Endothelial cell of umbilical vein (primary cell): ENCODE data around the gene PRKCSH. TPM values are rescaled to one million over a fixed set of nuclear protein-coding genes. Genes with fewer than 3 reads are reported as not detected.
"Not testable (repeated sequence)": the region's sequence is repeated elsewhere in the genome, so short reads cannot be mapped to it uniquely, and the experiment has no call there.

Source experiments
- BruUV-seq: library from RNA; stranded (reverse); fragments of 400-500 nt; replicated peaks from 2 replicates; lab custom pipeline; 2021; lab: Mats Ljungman, UMichigan
- CTCF ChIA-PET: fragments of 300-600, 350-600 bp; sonication (Branson Sonifier 250); formaldehyde crosslinking; loops from one replicate; lab custom pipeline; 2021; ENCODE audit warnings: antibody characterized with exemption, inconsistent platforms; lab: Charles Lee
- POLR2A ChIA-PET: fragments of 300-600, 350-600 bp; sonication (Branson Sonifier 250); formaldehyde crosslinking; loops from one replicate; lab custom pipeline; 2021; ENCODE audit warnings: antibody characterized with exemption, inconsistent platforms; lab: Charles Lee
- DNase-seq: peaks from one replicate; pipeline ENCODE4 v3.0.0-alpha.2; 2011; ENCODE audit warnings: low read depth, low spot score
- FAIRE-seq: peaks from 2 replicates; lab custom pipeline; 2011; peaks lifted over from hg19 to GRCh38; lab: Jason Lieb, UNC
- H2AFZ ChIP-seq: 2 replicates; pipeline ENCODE4 v1.6.0; 2012; ENCODE audit warnings: low read depth, low read length, control low read depth, inconsistent platforms
- H3K27ac ChIP-seq: 2 replicates; pipeline ENCODE4 v1.5.1; 2011; ENCODE audit warnings: low read depth, mild to moderate bottlenecking, control low read depth, low read length, moderate library complexity; ENCODE audit not compliant: insufficient read depth
- H3K27me3 ChIP-seq, 2 experiments: 2 replicates each; pipeline versions ENCODE4 v1.6.0 to v1.6.1; 2011; ENCODE audit warnings: low read length in 2 of 2, mixed read lengths in 1 of 2; ENCODE audit not compliant: control insufficient read depth in 2 of 2, insufficient read depth in 2 of 2
- H3K36me3 ChIP-seq, 2 experiments: 2 replicates in 1 of 2; 3 replicates in 1 of 2; pipeline ENCODE4 v1.5.1; 2011; ENCODE audit warnings: low read length in 2 of 2, mild to moderate bottlenecking in 1 of 2, moderate library complexity in 1 of 2; ENCODE audit not compliant: control insufficient read depth in 2 of 2, insufficient read depth in 2 of 2; ENCODE audit errors: extremely low read depth in 1 of 2
- H3K4me1 ChIP-seq: 3 replicates; pipeline ENCODE4 v1.5.1; 2011; ENCODE audit warnings: mild to moderate bottlenecking, low read length; ENCODE audit not compliant: control insufficient read depth, insufficient read depth; ENCODE audit errors: extremely low read depth
- H3K4me2 ChIP-seq: 2 replicates; pipeline ENCODE4 v1.6.1; 2011; ENCODE audit warnings: low read length, control low read depth, mixed read lengths; ENCODE audit not compliant: insufficient read depth
- H3K4me3 ChIP-seq, 3 experiments: fragments of 200-600 bp in 1 of 3; sonication (generic), shearing (Covaris generic) in 1 of 3; replicated peaks in 1 of 3; 2 replicates each; pipeline ENCODE4 v1.5.1; 2011 to 2016; ENCODE audit warnings: control low read depth in 3 of 3, low read length in 3 of 3, mild to moderate bottlenecking in 2 of 3, inconsistent platforms in 1 of 3, low read depth in 1 of 3, moderate library complexity in 1 of 3; ENCODE audit not compliant: insufficient read depth in 1 of 3
- H3K79me2 ChIP-seq: 2 replicates; pipeline ENCODE4 v1.6.0; 2012; ENCODE audit warnings: low read length, inconsistent platforms; ENCODE audit not compliant: control insufficient read depth, insufficient read depth
- H3K9ac ChIP-seq: replicated peaks from 2 replicates; pipeline ENCODE3; 2011; ENCODE audit warnings: low read length, control low read depth; ENCODE audit not compliant: insufficient read depth; ENCODE audit errors: extremely low read depth
- H3K9me1 ChIP-seq: replicated peaks from 3 replicates; pipeline ENCODE4 v1.6.0; 2011; ENCODE audit warnings: mild to moderate bottlenecking, low read length; ENCODE audit not compliant: control insufficient read depth, insufficient read depth; ENCODE audit errors: extremely low read depth
- H3K9me3 ChIP-seq: replicated peaks from 2 replicates; pipeline ENCODE4 v1.5.1; 2012; ENCODE audit warnings: low read length, inconsistent platforms; ENCODE audit not compliant: control insufficient read depth, insufficient read depth
- H4K20me1 ChIP-seq: replicated peaks from 2 replicates; pipeline ENCODE3; 2011; ENCODE audit warnings: mild to moderate bottlenecking, low read length; ENCODE audit not compliant: control insufficient read depth, insufficient read depth; ENCODE audit errors: extremely low read depth
- EZH2 ChIP-seq: IDR thresholded peaks from 2 replicates; pipeline ENCODE4 v1.6.1; 2012; ENCODE audit warnings: borderline replicate concordance, low read depth, mild to moderate bottlenecking, moderate library complexity, low read length, inconsistent platforms; ENCODE audit not compliant: severe bottlenecking
- FOS ChIP-seq: IDR thresholded peaks from 2 replicates; pipeline ENCODE4 v1.6.1; 2011; ENCODE audit warnings: mild to moderate bottlenecking, low read length, moderate library complexity, borderline replicate concordance; ENCODE audit not compliant: insufficient read depth
- GATA2 ChIP-seq: IDR thresholded peaks from 2 replicates; pipeline ENCODE4 v1.7.0; 2011; ENCODE audit warnings: low read depth, mild to moderate bottlenecking, moderate library complexity, mixed read lengths, low read length; ENCODE audit not compliant: insufficient read length, insufficient read depth
- JUN ChIP-seq: IDR thresholded peaks from 2 replicates; pipeline ENCODE4 v1.6.1; 2011; ENCODE audit warnings: borderline replicate concordance, low read depth; ENCODE audit not compliant: insufficient read length, insufficient read depth
- MYC ChIP-seq: IDR thresholded peaks from one replicate; pipeline ENCODE4 v1.6.1; 2011; ENCODE audit warnings: mild to moderate bottlenecking, low read depth, low read length
- POLR2A ChIP-seq: IDR thresholded peaks from 2 replicates; pipeline ENCODE4 v1.6.1; 2012; ENCODE audit warnings: low read depth, mild to moderate bottlenecking, control low read depth, low read length
- POLR2AphosphoS5 ChIP-seq: IDR thresholded peaks from 2 replicates; pipeline ENCODE4 v1.6.1; 2012; ENCODE audit warnings: low read depth, mild to moderate bottlenecking, control low read depth, low read length, moderate library complexity; ENCODE audit not compliant: insufficient read depth
- dilution Hi-C: fragments of 300-500 bp; cut with MboI; formaldehyde crosslinking; loops from one replicate; pipeline ENCODE4 v1.15.0; 2019; ENCODE audit warnings: low sequenced_read_pairs; ENCODE audit not compliant: extremely low pct_ligation_motif_present
- intact Hi-C: fragments of 100-400 bp; cut with micrococcal nuclease; formaldehyde crosslinking; loops from one replicate; pipeline ENCODE4 v1.10.0; 2022
- polyA plus RNA-seq, 4 experiments: library from polyadenylated mRNA; depleted of rRNA in 3 of 4; stranded (reverse) in 3 of 4; unstranded in 1 of 4; fragments of >200 nt; gene quantifications; 2 replicates each; pipeline versions ENCODE4 v1.2.1 to v1.2.3, GENCODE V29; 2011 to 2012; ENCODE audit warnings: missing spikeins in 1 of 4
- total RNA-seq: library from RNA; stranded (reverse); gene quantifications from 2 replicates; pipeline ENCODE4 v1.2.3, GENCODE V29; 2021
- TF ChIP-seq, protein P1 (sequence below): IDR thresholded peaks from 2 replicates; pipeline ENCODE4 v1.6.1; 2011; ENCODE audit not compliant: insufficient read depth, insufficient read length
- TF ChIP-seq, protein P2 (sequence below), 2 donors: IDR thresholded peaks; 1 replicate in 1 of 2; 2 replicates in 1 of 2; pipeline ENCODE4 v1.5.1; 2011; ENCODE audit warnings: low read length in 2 of 2, mild to moderate bottlenecking in 2 of 2, moderate library complexity in 2 of 2, control low read depth in 1 of 2, inconsistent platforms in 1 of 2, low read depth in 1 of 2; ENCODE audit not compliant: insufficient read depth in 1 of 2; ENCODE audit errors: extremely low read depth in 1 of 2

Gene PRKCSH
- total and polyA plus RNA-seq, 2 donors (not counting 3 experiments of a cell fraction or from before 2014, with no cell fraction given) = 215 to 425 TPM

DNA sequence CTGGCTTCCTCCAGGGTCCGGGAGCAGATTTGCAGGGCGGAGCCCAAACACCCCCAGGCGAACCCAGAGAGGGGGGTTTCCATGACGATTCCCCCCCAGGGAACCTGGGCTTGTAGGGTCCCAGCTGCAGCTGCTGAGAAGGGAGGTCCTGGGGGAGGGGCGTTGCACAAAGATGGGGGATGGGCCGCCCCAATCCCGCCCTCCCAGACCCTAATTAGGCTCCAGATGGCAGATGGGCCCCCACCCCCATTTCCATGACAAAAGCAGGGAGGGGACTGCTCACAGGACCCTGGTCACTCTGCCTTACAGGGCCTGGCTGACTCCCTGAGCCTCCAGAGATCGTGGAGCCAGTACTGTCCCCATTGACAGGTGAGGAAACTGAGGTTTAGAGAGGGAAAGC is 30.2 kb downstream of the PRKCSH start:
- TF ChIP-seq POLR2AphosphoS5 (no peak), GATA2 (no peak), POLR2A (no peak), EZH2 (no peak), MYC (no peak), JUN (no peak), FOS (no peak)
- TF ChIP-seq, protein P1, sequence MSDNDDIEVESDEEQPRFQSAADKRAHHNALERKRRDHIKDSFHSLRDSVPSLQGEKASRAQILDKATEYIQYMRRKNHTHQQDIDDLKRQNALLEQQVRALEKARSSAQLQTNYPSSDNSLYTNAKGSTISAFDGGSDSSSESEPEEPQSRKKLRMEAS = no peak
- TF ChIP-seq, protein P2, sequence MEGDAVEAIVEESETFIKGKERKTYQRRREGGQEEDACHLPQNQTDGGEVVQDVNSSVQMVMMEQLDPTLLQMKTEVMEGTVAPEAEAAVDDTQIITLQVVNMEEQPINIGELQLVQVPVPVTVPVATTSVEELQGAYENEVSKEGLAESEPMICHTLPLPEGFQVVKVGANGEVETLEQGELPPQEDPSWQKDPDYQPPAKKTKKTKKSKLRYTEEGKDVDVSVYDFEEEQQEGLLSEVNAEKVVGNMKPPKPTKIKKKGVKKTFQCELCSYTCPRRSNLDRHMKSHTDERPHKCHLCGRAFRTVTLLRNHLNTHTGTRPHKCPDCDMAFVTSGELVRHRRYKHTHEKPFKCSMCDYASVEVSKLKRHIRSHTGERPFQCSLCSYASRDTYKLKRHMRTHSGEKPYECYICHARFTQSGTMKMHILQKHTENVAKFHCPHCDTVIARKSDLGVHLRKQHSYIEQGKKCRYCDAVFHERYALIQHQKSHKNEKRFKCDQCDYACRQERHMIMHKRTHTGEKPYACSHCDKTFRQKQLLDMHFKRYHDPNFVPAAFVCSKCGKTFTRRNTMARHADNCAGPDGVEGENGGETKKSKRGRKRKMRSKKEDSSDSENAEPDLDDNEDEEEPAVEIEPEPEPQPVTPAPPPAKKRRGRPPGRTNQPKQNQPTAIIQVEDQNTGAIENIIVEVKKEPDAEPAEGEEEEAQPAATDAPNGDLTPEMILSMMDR (IDR thresholded peaks at IDR 0.05; ENCODE audit: extremely low read depth in 1 of 2, insufficient read depth in 1 of 2, low read depth in 1 of 2, low read length in 2 of 2) = no peak
- no peaks in the 10 kb centered on the region for H3K9me3 ChIP-seq
- ChIA-PET CTCF (no interaction called here), POLR2A (no interaction called here)
- no peaks in the 10 kb centered on the region for H4K20me1 ChIP-seq
- dilution Hi-C loops (no loop called here), intact Hi-C loops (no loop called here)
- no peaks in the 10 kb centered on the region for H3K79me2 ChIP-seq
- no peak overlapping the region for H3K4me3 ChIP-seq
- H3K27ac ChIP-seq = no peak overlapping the region
- no peaks in the 10 kb centered on the region for H3K4me1 ChIP-seq
- FAIRE-seq = no peak
- H3K9ac ChIP-seq = no peak overlapping the region
- no peaks in the 10 kb centered on the region for H3K36me3 ChIP-seq
- no peak for DNase-seq
- H3K9me1 ChIP-seq = no peaks in the 10 kb centered on the region
- no TSS peak for BruUV-seq
- H3K4me2 ChIP-seq = no peak overlapping the region
- no peaks in the 10 kb centered on the region for H3K27me3 ChIP-seq
- H2AFZ ChIP-seq = no peak overlapping the region

DNA sequence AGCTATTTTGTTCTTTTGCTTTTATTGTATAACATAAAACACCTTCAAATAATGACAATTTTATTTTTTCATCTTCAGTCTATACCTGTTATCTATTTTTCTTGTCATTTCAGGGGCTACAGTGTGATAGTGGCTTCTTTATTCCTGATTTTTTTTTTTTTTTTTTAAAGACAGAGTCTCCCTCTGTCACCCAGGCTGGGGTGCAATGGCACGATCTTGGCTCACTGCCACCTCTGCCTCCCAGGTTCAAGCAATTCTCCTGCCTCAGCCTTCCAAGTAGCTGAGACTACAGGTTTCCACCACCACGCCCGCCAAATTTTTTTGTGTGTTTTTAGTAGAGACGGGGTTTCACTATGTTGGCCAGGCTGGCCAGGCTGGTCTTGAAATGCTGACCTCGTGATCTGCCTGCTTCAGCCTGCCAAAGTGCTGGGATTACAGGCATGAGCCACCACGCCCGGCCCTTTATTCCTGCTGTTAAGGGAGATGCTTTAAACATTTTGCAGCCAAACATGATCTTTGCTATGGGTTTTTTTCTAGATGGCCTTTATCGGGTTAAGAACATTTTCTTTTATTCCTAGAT is 32.9 kb downstream of the PRKCSH start:
- POLR2A ChIA-PET = not testable (repeated sequence)

More for the DNA sequence above, 32.9 kb downstream of the PRKCSH start:
- H3K27me3 ChIP-seq, dilution Hi-C loops, H3K4me2 ChIP-seq, H3K36me3 ChIP-seq, H3K4me3 ChIP-seq, H3K9me1 ChIP-seq, H3K9me3 ChIP-seq, H3K79me2 ChIP-seq, H3K27ac ChIP-seq, H3K9ac ChIP-seq, FAIRE-seq, DNase-seq, H4K20me1 ChIP-seq, H3K4me1 ChIP-seq, intact Hi-C loops, H2AFZ ChIP-seq, BruUV-seq: not testable (repeated sequence)
- CTCF ChIA-PET = interaction anchor here (0.6 kb wide), 1 partner anchor 225 kb away, joined by 3 read pairs; no protein-coding TSS in a partner anchor
